GM21825 (cell line): ENCODE measurements around the gene CSF2.
"Not testable (repeated sequence)": the region's sequence is repeated elsewhere in the genome, so short reads cannot be mapped to it uniquely, and the experiment has no call there.

ENCODE experiments used
- ATAC-seq: cut with Tn5 transposase; IDR thresholded peaks from one replicate; pipeline ENCODE4 v1.9.1; 2021; ENCODE audit warnings: mild to moderate bottlenecking, moderate library complexity; ENCODE audit not compliant: unreplicated experiment

The CSF2 gene

GRCh38 chr5:132105688-132106087 lies 32.1 kb downstream of the CSF2 start:
- ATAC-seq, result no peak

GRCh38 chr5:132108495-132108894 lies 34.9 kb downstream of the CSF2 start:
- not testable (repeated sequence) for ATAC-seq

GRCh38 chr5:132108957-132109356 lies 35.4 kb downstream of the CSF2 start:
- not testable (repeated sequence) for ATAC-seq

GRCh38 chr5:132109494-132110053 lies 36.0 kb downstream of the CSF2 start:
- ATAC-seq, result no peak

- ATAC-seq, result no peak
Measured at GRCh38 chr5:132110195-132110594, 36.6 kb downstream of the CSF2 start.

GRCh38 chr5:132110930-132111329 lies 37.3 kb downstream of the CSF2 start:
- no peak for ATAC-seq

GRCh38 chr5:132112111-132112510 lies 38.5 kb downstream of the CSF2 start:
- no peak for ATAC-seq

DNA sequence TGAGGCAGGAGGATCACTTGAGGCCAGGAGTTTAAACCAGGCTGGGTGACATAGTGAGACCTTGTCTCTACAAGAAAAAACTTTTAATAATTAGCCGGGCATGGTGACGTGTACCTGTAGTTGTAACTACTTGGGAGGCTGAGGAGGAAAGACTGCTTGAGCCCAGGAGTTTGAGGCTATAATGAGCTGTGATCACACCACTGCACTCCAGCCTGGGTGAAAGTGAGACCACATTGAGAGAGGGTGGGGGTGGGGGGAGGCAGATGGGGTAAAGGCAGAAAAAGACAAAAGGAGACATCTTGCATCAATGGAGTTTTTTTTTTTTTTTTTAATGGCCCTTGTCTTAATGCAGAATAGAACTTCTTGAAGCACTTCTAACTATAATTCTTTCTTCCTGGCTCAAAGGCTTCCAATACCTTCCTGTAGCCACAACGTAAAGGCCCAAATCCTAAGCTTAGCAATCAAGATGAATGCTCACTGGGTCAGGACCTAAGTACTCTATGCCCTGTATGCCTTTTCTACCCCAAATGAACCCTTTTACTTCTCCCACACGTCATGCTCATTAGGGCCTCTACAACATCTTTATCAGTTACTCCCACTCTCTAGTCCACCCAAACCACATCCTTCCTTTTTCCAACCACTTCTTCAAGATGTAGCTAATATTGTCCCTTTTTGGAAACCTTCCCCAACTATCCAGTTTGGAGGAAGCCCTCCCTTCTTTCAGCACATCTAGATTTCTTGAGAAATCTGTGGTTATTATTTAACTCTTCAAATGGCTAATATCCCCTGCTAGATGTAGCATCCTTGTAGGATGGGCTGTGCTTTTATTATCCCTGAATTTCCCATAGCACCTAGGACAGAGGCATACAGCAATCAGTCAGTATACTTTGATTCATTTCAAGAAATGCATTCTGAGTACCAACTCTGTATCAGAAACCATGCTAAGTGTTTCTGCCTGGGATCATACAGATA lies 40.8 kb downstream of the CSF2 start:
- ATAC-seq, result no peak

- ATAC-seq, result no peak
Measured at GRCh38 chr5:132115375-132115774, 41.8 kb downstream of the CSF2 start.

DNA sequence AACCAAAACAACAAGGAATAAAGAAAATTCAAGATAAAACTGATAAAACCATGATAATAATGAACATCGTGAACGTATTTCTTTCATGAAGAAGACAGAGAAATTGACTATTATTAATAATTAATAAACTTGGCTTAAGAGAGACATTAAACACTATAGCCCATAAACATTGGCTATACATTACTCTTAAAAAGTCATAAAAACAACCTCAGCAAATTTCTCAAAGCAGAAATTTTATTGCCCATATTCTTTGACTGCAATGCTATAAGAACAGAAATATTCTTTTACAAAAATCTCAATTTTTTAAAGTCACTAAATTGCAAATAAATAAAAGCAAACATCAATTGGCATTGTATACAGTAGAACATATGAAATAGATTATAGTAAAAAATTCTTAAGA lies 42.5 kb downstream of the CSF2 start:
- no peak for ATAC-seq

DNA sequence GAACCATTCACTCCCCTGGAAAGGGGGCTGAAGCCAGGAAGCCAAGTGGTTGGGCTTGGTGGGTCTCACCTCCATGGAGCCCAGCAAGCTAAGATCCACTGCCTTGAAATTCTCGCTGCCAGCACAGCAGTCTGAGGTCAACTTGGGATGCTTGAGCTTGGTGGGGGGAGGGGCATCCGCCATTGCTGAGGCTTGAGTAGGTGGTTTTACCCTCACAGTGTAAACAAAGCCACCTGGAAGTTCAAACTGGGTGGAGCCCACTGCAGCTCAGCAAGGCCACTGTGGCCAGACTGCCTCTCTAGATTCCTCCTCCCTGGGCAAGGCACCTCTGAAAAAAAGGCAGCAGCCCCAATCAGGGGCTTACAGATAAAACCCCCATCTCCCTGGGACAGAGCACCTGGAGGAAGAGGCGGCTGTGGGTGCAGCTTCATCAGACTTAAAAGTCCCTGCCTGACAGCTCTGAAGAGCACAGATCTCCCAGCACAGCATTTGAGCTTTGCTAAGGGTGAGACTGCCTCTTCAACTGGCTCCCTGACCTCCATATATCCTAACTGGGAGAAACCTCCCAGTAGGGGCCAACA lies 43.4 kb downstream of the CSF2 start:
- ATAC-seq, result not testable (repeated sequence)

DNA sequence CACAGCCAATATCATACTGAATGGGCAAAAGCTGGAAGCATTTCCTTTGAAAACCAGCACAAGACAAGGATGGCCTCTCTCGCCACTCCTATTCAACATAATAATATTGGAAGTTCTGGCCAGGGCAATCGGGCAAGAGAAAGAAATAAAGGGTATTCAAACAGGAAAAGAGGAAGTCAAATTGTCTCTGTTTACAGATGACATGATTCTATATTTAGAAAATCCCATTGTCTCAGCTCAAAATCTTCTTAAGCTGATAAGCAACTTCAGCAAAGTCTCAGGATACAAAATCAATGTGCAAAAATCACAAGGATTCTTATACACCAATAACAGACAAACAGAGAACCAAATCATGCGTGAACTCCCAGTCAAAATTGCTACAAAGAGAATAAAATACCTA lies 47.1 kb downstream of the CSF2 start:
- ATAC-seq, result not testable (repeated sequence)

GRCh38 chr5:132122971-132123370 lies 49.4 kb downstream of the CSF2 start:
- ATAC-seq, result not testable (repeated sequence)

DNA sequence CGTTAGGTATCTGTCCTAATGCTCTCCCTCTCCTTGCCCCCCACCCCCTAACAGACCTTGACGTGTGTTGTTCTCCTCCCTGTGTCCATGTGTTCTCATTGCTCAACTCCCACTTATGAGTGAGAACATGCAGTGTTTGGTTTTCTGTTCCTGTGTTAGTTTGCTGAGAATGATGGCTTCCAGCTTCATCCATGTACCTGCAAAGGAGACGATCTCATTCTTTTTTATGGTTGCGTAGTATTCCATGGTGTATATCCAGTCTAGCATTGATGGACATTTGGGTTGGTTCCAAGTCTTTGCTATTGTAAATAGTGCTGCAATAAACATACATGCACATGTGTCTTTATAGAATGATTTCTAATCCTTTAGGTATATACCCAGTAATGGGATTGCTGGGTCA lies 50.0 kb downstream of the CSF2 start:
- not testable (repeated sequence) for ATAC-seq
